CD4-positive, alpha-beta T cell treated with Interferon alpha-2 for 1 hour (primary cell): ENCODE results near the gene NBEAL2.

ENCODE experiments used
- DNase-seq, 2 donors: peaks; one replicate each; pipeline ENCODE4 v3.0.0-alpha.2; 2020 to 2022

The NBEAL2 gene

GRCh38 chr3:47047069-47047468 is 67.6 kb downstream of the NBEAL2 start:
- no peak for DNase-seq

DNA sequence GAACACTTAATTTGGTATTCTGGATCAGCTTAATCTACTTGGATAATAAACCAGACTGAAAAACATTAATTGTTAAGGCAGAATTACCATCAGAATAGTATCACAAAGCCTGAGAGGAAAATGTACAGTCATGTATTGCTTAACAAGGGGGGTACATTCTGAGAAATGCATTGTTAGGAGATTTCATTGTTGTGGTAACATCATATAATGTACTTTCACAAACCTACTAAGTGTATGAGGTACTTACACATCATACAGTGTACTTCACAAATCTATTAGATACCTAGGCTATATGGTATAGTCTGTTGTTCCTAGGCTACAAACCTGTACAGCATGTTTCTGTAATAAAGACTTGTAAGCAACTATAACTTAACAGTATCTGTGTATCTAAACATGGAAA is 68.2 kb downstream of the NBEAL2 start:
- no peak for DNase-seq

DNA sequence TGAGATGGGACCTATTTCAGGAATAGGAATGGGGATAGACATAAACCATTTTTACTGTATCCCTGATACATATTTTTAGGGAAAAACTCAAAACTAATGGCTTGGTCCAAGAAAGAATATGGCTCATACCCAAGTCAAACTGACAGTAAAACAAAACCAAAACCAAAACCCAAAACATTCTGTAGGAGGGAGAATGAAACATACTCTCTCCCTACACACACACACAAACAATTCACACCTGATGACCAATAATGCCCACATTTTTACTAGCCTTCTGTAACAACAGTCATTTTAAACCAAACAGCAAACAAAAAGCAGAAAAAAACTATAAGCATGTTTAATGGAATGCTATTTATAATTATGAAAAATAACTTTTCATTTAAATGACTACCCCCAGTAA is 74.9 kb downstream of the NBEAL2 start:
- DNase-seq = no peak

DNA sequence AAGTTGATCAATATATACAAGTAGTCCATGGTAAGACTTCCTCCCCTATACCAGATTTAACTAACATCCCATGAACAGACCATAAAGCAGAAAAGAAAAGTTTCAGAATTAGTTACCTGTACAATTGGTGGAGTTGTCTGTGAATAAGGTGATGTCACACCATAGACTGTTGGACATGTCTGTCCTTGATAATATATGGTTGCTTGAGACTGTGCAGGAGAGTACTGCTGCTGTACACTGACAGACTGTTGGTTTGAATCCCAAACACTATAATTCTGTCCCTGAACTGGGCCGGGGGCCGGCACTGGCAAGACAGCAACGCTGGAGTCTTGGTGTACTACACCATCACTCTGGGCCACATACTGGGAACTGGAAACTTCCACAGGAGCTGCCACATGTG is 77.2 kb downstream of the NBEAL2 start:
- DNase-seq = no peak

- peak; percentile 11 to 69 for DNase-seq
Observed at GRCh38 chr3:47057212-47057671, 77.8 kb downstream of the NBEAL2 start.
